NB4 (cell line): ENCODE data around the gene CRB3.

ENCODE experiments used
- CTCF ChIP-seq: IDR thresholded peaks from one replicate; pipeline ENCODE4 v1.5.1; 2012; ENCODE audit warnings: low read depth, low read length
- MYC ChIP-seq: IDR thresholded peaks from 2 replicates; pipeline ENCODE4 v1.6.1; 2011; ENCODE audit warnings: low read depth, low read length

- TF ChIP-seq CTCF, result no peak
- no peak for TF ChIP-seq MYC
These were observed 5.3 kb upstream of the CRB3 start for GRCh38 chr19:6458695-6459261.
